HG03432 (cell line): ENCODE results near the gene KCNE5.
"Not testable (repeated sequence)": the region's sequence is repeated elsewhere in the genome, so short reads cannot be mapped to it uniquely, and the experiment has no call there.

Experiments used
- ATAC-seq: cut with Tn5 transposase; IDR thresholded peaks from one replicate; pipeline ENCODE4 v1.9.1; 2021; ENCODE audit warnings: mild to moderate bottlenecking, moderate library complexity; ENCODE audit not compliant: unreplicated experiment

KCNE5 gene, protein sequence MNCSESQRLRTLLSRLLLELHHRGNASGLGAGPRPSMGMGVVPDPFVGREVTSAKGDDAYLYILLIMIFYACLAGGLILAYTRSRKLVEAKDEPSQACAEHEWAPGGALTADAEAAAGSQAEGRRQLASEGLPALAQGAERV

GRCh38 chrX:109624641-109625616 is at the start of gene KCNE5:
TSS of gene KCNE5 (minus strand) at chrX:109625172. CDS start at chrX:109625020, 152 bp downstream.
- no peak for ATAC-seq

- no peak for ATAC-seq
Measured at GRCh38 chrX:109672239-109672638, 47.3 kb upstream of the KCNE5 start.

- ATAC-seq, result not testable (repeated sequence)
Measured at GRCh38 chrX:109671170-109671569, 46.2 kb upstream of the KCNE5 start.

GRCh38 chrX:109667986-109668385 is 43.0 kb upstream of the KCNE5 start:
- no peak for ATAC-seq

GRCh38 chrX:109660435-109661143 is 35.6 kb upstream of the KCNE5 start:
- no peak for ATAC-seq

- ATAC-seq, result no peak
Measured at GRCh38 chrX:109658391-109658790, 33.4 kb upstream of the KCNE5 start.

DNA sequence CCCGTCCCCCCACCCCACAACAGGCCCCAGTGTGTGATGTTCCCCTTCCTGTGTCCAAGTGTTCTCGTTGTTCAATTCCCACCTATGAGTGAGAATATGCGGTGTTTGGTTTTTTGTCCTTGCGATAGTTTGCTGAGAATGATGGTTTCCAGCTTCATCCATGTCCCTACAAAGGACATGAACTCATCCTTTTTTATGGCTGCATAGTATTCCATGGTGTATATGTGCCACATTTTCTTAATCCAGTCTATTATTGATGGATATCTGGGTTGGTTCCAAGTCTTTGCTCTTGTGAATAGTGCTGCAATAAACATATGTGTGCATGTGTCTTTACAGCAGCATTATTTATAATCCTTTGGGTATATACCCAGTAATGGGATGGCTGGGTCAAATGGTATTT is 32.4 kb upstream of the KCNE5 start:
- ATAC-seq, result not testable (repeated sequence)

GRCh38 chrX:109656774-109657173 is 31.8 kb upstream of the KCNE5 start:
- ATAC-seq, result no peak

DNA sequence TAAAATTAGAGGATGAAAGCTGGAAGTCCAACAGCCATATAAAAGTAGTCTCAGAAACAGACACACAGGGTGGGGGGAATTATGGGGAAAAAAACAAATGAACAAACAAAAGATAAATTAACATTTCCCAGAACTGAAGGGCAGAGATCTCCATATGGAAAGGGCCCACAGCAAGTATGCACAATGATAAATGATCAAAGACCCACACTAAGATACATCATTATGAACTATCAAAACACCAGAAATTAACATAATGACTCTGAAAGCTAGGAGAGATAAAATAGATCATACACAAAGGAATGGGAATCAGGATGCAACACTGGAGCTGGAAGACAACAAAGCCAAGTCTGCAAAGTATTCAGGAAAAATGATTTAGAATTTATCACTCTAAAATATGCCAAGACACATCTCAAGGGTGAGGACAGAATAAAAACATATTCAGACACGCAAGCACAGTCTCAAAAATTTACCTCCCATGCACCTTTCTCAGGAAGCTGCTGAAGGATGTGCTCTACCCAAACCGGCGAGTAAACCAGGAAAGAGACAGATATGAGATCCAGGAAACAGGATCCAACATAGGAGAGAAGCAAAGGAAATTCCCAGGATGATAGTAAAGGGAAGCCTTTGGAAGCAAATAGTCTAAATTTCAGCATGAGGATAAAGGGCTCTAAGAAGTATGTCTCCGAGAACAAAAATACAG is 30.7 kb upstream of the KCNE5 start:
- ATAC-seq, result no peak

- ATAC-seq, result no peak
Measured at GRCh38 chrX:109654516-109655109, 29.6 kb upstream of the KCNE5 start.

DNA sequence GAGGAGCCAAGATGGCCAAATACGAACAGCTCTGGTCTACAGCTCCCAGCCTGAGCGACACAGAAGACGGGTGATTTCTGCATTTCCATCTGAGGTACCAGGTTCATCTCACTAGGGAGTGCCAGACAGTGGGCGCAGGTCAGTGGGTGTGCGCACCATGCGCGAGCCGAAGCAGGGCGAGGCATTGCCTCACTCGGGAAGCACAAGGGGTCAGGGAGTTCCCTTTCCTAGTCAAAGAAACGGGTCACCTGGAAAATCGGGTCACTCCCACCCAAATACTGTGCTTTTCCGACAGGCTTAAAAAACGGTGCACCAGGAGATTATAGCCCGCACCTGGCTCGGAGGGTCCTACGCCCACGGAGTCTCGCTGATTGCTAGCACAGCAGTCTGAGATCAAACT is 19.7 kb upstream of the KCNE5 start:
- ATAC-seq, result not testable (repeated sequence)

DNA sequence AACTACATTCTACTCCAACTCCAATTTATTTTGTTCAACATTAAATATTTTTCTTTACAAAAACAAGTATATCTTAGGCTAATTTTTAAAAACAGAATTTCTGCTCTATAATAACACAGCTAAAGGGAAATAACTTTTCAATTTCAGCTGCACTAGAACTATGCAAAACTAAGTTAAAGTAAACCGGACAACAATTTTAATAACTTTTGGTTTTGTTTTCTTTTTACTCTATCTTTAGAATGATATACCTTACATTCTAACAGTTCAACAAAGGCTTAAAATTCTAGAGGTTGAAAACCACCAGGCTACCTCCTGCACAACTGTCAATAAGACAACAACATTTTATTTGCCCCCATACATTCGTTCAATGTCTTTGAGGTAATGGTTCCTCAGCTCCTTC is 18.7 kb upstream of the KCNE5 start:
- ATAC-seq, result no peak

DNA sequence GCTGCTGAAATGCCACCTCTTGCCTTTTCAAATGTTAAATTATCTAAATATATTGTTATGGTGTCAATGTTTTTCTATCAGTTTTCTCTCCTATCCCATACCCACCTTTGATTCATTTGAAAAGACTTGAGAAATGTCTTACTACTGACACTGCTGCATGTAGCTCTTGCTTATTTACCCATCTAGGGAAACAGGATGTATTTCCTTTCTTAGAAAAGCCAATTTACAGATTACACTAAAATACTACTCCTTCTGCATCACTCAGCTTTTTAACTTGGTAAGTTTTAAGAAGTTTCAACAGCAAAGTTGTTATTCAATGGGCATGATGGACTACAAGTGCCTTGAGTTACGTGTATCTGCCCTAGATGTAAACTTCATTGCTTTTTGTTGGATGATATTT is 13.2 kb upstream of the KCNE5 start:
- ATAC-seq, result no peak

GRCh38 chrX:109637477-109637876 is 12.5 kb upstream of the KCNE5 start:
- not testable (repeated sequence) for ATAC-seq

DNA sequence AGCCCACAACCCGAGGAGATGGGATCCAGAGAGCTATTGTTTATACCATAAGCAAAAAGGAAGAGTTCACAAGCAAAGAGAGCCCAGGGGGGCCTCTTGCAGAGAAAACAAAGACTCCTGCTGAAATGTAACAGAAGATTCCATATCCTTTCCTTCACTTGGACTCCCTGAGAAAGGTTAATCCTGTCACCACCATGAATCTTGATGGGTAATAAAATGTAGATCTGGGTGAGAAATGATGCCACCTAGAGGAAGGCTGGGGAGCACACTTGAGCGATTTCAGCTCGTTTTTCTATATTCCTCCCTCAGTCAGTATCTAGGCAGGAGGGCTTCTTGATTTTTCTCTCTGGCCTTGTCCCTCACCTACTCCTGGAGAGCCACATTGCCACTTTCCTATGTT is 10.2 kb upstream of the KCNE5 start:
- no peak for ATAC-seq

DNA sequence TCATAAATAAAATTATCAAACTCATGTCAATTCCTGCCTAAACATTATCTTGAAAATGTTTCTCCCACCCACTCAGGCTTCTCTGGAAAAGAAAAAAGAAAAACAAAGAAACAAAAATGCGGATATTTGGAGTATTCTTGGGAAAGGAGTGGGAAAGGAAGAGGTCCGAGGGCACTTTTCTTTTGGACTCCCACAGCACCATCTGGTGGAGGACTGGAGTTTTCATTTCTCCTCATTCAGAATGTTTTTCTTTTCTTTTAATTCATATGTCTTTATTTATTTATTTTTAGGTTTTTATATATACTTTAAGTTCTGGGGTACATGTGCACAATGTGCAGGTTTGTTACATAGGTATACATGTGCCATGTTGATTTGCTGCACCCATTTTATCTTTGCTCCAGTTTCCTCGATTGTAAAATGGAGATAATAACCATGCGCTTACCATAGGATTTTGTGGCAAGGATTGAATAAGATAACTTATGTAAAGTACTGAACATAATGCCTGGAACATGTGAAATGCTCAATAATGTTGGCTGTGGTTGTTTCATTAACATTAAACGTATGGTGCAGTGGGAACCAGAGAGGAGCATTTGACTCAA is 8.0 kb upstream of the KCNE5 start:
- ATAC-seq, result no peak

DNA sequence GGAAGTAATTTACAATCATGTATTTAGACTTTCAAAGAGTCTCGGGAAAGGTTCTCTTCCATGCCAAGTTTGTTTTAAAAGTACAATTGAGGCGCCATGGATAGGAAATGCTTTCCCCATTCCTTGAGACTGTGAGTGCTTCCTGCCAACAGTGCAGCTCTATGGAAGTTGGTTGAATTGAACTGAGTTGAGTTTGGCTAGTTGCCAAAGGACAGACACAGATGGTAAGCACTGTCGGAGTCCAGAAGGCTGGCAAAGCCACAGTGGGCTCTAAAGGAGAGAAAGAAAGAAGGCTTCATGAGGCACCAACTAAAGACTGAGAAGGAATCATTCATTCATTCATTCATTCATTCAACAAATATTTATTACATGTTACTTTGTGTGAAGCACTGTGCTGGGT is 4.3 kb upstream of the KCNE5 start:
- no peak for ATAC-seq

DNA sequence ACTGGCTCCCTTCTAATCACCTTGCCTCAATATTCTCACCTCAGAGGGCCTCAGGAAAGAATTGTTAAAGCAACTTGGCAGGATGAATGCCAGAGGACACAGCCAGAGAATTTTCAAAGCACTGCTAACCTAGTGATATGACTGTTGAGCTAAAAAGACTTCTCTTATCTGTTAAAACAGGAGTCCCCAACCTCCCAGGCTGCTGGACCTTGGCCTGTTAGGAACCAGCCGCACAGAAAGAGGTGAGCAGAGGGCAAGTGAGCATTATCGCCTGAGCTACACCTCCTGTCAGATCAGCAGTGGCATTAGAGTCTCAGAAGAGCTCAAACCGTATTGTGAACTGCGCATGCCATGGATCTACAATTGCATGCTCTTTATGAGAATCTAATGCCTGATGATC is 1.7 kb upstream of the KCNE5 start:
- no peak for ATAC-seq

DNA sequence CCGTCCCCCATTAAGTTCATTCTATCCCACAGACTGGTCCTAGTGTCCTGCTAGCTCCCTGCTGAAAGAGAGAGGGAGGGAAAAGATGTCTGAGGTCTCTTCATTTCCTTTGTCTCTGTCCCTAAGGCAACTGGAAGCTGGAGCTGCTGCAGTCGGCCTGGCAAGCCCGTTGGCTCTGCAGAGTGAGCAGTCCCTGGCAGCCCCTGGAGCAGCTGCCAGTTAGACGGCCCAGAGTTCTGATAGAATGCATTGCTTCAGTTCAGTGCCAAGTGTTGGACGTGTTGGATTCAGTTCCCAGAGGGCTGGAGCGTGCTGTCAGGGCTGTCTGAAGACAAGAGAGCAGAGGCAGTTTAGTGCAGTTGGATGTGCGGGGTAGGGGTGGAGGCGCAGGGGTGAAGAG is 975 bp downstream of the KCNE5 start:
- no peak for ATAC-seq

DNA sequence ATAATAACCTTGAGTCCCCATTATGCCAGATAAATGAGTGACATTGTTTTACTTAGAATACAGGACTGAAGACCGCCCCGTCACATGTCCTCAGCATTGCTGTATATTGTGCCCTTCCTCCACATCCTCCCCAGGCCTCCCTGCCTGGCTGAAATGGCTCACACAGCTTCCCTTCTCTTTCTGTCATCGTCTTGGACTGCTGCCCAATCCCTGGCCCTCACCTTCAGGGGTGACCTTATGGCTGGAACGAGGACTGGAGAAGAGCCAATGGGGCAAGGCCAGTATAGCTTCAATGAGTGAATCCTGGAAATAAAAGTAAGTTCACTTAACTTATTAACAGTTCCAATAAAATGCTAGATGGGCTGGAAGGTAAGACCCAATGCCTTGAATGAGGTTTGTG is 2.7 kb downstream of the KCNE5 start:
- ATAC-seq, result no peak
